H7 (cell line): ENCODE data around the gene SLC6A5. TPM values are rescaled to one million over a fixed set of nuclear protein-coding genes. Genes with fewer than 3 reads are reported as not detected.
"Not testable (repeated sequence)": the region's sequence is repeated elsewhere in the genome, so short reads cannot be mapped to it uniquely, and the experiment has no call there.

Experiments
- DNase-seq: peaks from one replicate; pipeline ENCODE4 v3.0.0; 2012
- H3K27me3 ChIP-seq: 2 replicates; pipeline ENCODE4 v1.6.0; 2011; ENCODE audit warnings: mild to moderate bottlenecking, low read length; ENCODE audit not compliant: control insufficient read depth, insufficient read depth
- H3K36me3 ChIP-seq: replicated peaks from 2 replicates; pipeline ENCODE4 v1.5.1; 2011; ENCODE audit warnings: low read length; ENCODE audit not compliant: control insufficient read depth, insufficient read depth
- H3K4me3 ChIP-seq: 2 replicates; pipeline ENCODE4 v1.5.1; 2011; ENCODE audit warnings: low read depth, mild to moderate bottlenecking, control low read depth, low read length, moderate library complexity; ENCODE audit not compliant: insufficient read depth
- total RNA-seq: library from RNA; depleted of rRNA; stranded (reverse); fragments of >200 nt; shearing (Covaris generic); gene quantifications from 2 replicates; pipeline ENCODE4 v1.2.3, GENCODE V29; 2014; rRNA removed

The SLC6A5 gene
- 0.30 TPM in 1 of 2 replicates, not detected in the other for total RNA-seq

DNA sequence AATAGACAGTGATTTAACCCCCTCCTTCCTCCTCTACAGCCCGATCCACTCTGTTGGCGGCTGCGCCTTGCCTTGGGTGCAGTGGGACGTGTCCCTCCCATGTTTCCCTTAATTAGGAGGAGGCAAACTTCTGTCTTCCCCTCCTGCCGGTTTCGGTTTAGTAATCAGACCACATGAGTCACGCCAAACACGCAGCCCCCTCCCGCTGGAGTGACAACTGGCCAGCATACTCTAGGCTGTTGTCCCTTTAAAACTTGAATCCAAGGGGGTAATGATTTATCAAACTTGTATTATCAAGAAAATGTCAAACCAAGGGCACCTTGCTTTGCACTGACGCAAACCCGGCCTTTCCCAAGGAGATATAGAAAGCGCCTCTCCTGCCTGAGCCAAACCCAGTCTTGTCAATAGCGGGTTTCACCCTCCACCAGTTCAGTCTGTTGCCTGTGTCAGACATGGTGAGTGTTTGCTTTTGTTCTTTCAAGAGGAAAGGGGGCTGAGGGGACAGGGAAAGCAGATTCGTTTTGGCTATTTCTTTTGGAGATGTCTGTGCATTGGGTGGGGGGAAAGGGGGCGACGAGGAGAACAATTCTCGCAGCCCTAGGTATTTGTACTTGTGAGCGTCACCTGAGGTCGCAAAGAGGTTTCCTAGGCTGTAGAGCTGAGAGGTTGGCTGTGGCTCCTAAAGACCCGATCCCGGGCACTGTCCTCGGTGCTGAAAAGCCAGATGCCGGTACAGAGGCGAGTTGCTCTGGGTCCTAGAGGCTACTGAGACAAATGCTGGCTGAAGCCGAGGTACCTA, at the start of gene SLC6A5:
TSS of gene SLC6A5 (plus strand) at position 388 of the 799 bp plus-strand sequence. CDS start at position 453, 65 bp downstream.
- DNase-seq = peak; percentile 90

DNA sequence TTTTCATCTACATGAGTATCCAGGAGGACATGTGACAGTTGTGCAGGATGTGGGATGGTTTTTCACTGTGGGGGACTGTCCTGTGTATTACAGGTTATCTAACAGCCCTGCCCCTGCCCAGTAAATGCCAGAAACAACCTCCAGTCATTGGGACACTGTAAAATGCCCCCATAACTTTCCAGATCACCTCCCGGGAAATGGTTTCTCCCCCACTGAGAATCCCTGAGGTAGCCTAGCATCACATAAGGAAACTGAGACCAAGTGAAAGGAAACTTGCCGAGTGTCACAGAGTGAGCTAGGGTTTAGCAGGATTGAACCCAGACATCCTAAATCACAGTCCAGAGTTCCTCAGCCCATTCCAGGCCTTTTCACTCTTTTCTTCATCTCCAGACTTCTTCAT, 48.3 kb upstream of the SLC6A5 start:
- Histone ChIP-seq H3K27me3 (no peaks in the 10 kb centered on the region), H3K4me3 (no peak overlapping the region), H3K36me3 (no peaks in the 10 kb centered on the region)
- no peak for DNase-seq

More for the DNA sequence above, at the start of gene SLC6A5:
- Histone ChIP-seq H3K27me3 (peaks cover 76% of the 10 kb centered on the region), H3K4me3 (no peak within 1 kb of the TSS), H3K36me3 (no peaks in the 10 kb centered on the region)

DNA sequence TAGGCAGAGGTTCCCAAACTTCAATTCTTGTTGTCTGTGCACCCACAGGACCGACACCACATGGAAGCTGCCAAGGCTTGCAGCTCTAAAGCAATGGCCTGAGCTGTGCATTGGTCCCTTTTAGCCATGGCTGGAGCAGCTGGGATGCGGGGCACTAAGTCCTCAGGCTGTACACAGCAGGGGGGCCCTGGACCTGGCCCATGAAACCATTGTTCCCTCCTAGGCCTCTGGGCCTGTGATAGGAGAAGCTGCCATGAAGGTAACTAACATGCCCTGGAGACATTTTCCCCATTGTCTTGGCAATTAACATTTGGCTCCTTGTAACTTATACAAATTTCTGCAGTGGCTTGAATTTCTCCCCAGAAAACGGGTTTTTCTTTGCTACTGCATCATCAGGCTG, 43.6 kb upstream of the SLC6A5 start:
- no peaks in the 10 kb centered on the region for H3K36me3 ChIP-seq
- no peaks in the 10 kb centered on the region for H3K27me3 ChIP-seq
- H3K4me3 ChIP-seq = no peak overlapping the region
- DNase-seq = no peak

DNA sequence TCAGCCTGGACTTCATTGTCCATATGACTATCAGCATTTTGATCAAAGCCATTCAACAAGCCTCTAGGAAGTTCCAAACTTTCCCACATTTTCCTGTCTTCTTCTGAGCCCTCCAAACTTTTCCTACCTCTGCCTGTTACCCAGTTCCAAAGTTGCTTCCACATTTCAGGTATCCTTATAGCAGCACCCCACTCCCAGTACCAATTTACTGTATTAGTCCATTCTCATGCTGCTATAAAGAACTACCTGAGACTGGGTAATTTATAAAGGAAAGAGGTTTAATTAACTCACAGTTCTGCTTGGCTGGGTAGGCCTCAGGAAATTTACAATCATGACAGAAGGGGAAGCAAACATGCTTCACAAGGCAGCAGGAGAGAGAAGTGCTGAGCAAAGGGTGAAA, 43.0 kb upstream of the SLC6A5 start:
- not testable (repeated sequence) for H3K27me3 ChIP-seq, H3K36me3 ChIP-seq, H3K4me3 ChIP-seq, DNase-seq

DNA sequence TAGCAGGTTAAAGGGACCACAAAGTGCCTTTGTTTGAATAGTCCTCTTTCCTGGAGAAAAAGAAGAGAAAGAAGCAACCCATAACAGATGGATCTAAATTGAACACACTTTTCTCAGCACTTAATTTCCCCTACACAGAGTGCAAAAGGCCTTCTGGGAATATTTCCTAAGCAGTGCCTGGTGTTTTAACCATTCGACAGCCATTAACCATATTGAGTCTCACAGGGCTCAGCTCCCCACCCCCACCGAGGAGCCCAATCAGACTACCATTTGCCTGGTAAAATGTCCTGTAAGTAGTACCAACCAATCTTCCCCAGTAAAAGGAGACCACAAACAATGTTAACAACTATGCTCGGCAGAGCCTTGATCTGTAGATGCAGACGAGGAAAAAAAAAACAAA, 40.7 kb upstream of the SLC6A5 start:
- no peaks in the 10 kb centered on the region for H3K27me3 ChIP-seq
- H3K36me3 ChIP-seq = no peaks in the 10 kb centered on the region; the same call in 1 of the 2 replicates
- no peak overlapping the region for H3K4me3 ChIP-seq
- no peak for DNase-seq

DNA sequence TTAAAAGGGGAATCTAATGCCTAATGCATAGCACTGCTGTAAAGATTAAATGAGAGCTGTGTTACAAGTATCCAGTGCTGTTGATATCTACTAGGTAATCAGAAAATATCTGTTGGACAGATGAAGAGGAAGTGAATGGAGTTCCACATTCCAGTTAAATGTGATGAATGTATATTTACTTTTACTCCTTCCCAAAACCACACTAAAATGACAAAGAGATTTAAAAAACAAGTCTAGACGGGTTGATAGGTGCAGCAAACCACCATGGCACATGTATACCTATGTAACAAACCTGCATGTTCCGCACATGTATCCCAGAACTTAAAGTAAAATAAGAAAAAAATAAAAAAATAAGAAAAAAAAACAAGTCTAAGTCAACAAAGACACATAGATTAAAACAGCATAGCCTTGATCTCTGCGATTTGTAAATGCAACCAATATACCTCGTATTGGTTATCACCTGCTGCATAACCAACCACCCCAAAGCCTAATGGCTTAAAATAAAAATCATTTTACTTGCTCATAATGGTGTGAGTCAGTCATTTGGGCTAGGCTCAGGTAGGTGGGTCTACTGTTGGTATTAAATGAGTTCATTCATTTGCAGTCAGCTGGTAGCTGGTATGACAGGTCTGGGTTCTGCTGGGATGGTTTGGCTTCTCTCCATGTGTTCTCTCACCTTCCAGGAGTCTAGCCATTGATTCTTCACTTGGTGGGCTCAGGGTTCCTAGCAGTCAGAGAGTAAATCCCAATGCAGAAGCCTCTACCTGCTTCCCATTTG, 39.7 kb upstream of the SLC6A5 start:
- Histone ChIP-seq H3K36me3 (no peaks in the 10 kb centered on the region; the same call in 1 of the 2 replicates), H3K27me3 (no peaks in the 10 kb centered on the region), H3K4me3 (no peak overlapping the region)
- DNase-seq = no peak

DNA sequence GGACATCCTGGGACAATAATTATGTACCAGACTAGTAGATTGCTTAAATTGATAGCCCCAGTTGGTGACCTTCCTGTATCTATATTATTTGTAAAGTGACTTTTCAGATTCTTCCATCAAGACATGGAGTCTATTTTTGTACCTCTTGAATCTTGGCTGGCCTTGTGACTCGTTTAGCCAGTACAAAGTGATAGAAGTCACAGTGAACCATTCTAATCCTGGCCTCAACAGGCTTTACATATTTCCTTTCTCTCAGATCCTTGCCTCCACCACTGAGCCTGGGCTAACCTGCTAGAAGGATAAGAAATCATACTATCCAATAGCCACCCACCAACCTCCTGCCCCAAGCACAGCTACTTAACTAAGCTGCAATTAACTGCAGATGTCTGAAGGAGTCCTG, 37.5 kb upstream of the SLC6A5 start:
- DNase-seq = no peak
- H3K27me3 ChIP-seq = no peaks in the 10 kb centered on the region
- H3K4me3 ChIP-seq = no peak overlapping the region
- H3K36me3 ChIP-seq = no peaks in the 10 kb centered on the region; the same call in 1 of the 2 replicates

DNA sequence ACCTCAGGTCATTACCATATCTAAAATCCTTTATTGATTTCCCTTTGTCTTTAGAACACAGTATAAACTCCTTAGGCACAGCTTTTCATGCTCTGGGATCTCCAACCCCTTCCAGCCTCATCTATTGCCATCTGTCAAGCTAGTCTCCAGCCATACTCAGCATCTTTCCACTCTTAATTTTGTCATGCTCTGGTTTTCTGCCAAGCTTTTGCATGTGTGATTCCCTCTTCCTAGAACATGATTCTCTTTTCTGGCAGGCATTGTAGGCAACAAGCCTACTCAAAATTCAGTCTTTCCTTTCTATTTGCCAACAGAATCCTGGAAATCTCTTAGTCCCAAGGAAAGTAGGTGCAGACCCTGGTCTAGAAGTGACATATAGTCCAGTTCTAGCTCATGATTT, 35.5 kb upstream of the SLC6A5 start:
- no peak for DNase-seq
- H3K4me3 ChIP-seq = no peak overlapping the region
- no peaks in the 10 kb centered on the region; the same call in 1 of the 2 replicates for H3K36me3 ChIP-seq
- no peaks in the 10 kb centered on the region for H3K27me3 ChIP-seq

DNA sequence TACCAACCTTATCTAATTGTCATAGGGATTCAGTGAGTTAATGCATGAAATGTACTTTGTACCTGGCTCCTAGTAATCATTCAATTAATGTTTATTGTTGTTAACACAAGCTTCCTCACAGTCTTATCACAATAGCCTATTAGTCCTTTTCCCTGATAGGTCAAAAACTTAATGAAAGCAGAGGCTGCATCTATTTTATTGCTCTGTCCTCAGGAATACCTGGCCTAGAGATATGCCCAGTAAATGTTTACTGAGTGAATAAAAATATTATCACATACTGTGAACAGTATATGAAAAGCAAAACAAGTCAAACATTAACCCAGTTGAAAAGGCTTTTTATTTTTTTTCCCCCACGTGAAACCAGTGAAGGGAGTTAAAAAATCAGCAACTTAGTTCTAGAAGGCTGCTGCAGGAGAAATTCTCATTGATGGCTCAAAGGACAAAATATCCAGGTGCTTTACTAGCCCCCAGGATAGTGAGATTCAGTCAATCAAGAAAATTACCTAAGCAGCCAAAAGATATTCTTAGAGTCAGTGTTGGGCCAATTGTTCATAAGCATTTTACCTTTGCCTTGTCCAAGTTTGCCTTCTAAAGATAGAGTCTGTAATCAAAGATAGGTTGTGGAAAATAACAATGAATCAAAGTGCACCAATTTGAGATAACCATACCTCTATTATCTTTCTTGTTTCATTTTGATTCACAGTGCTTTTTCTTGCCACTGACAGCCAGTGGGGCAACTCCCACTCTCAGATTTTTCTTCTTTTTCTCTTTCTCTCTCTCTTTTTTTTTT, 34.4 kb upstream of the SLC6A5 start:
- DNase-seq = no peak
- Histone ChIP-seq H3K4me3 (no peak overlapping the region), H3K27me3 (no peaks in the 10 kb centered on the region), H3K36me3 (no peaks in the 10 kb centered on the region; the same call in 1 of the 2 replicates)

DNA sequence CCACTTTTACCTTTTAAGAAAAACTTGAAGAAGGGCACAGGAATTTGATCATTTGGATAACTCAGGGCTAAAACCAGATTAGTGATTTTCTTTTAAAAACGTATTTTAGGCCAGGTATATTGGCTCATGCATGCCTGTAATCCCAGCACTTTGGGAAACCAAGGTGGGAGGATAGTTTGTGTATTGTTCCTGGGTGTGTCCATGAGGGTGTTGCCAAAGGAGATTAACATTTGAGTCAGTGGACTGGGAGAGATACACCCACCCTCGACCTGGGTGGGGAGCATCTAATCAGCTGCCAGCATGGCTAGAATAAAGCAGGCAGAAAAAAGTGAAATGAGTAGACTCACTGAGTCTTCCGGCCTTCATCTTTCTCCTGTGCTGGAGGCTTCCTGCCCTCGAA, 33.3 kb upstream of the SLC6A5 start:
- DNase-seq, H3K27me3 ChIP-seq, H3K36me3 ChIP-seq, H3K4me3 ChIP-seq: not testable (repeated sequence)

DNA sequence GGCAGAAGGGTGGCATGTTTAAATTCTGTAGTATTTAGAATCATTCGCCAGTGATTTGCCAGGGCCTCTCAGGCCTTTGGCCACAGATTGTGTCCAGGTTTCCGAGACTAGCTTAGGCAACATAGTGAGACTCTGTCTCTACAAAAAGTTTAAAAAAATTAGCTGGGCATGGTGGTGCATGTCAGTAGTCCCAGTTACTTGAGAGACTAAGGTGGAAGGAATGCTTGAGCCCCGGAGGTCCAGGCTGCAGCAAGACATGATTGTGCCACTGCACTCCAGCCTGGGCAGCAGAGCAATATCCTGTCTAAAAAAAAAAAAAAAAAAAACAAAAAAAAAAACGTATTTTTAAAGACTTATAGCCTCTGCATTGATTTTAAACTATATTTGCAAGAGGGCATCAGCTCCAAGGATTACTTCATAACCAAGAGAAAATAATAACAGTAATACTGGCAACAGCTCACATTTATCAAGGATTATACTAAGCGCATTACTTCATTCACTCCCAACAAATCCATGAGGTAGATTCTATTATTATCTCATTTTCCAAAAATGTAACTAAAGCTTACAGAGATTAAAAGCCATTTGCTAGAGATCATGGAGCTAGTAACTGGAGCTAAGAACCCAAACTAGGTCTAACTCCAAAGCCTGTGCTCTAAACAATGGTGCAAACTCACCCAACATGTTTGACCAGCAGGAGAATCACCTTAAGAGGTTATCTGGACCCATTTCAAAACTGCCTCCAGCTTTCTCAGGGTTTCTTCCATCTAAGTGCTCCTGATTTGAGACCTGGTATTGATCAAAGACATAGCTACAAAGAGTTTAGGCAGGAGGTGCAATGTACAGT, 32.6 kb upstream of the SLC6A5 start:
- Histone ChIP-seq H3K36me3 (no peaks in the 10 kb centered on the region; the same call in 1 of the 2 replicates), H3K4me3 (no peak overlapping the region), H3K27me3 (no peaks in the 10 kb centered on the region)
- no peak for DNase-seq

DNA sequence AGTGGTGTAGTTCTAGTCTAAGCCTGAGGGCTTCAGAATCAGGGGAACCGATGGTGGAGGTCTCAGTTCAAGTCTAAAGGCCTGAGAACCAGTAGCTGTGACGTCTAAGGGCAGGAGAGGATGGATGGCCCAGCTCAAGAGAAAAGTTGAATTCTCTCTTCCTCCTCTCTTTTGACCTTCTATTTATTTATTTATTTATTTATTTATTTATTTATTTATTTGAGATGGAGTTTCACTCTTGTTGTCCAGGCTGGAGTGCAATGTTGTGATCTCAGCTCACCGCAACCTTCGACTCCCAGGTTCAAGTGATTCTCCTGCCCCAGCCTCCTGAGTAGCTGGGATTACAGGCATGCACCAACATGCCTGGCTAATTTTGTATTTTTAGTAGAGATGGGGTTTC, 19.7 kb upstream of the SLC6A5 start:
- not testable (repeated sequence) for H3K27me3 ChIP-seq, H3K4me3 ChIP-seq, H3K36me3 ChIP-seq, DNase-seq

DNA sequence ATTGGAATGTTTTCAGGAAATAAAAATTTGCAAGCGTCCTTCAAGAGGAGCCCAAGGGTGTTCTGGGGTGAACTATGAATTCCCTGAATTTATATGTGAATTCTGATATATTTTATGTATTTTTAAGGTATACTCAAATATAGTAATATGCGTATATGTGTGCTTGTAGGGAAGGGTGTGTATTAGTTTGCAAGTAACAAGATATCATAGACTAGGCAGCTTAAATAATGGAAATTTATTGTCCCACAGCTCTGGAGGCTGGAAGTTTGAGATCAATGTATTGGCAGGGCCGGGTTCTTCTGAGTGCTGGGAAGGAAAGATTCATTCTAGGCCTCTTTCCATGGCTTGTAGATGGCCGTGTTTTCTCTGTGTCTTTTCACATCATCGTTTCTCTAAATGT, 16.2 kb upstream of the SLC6A5 start:
- no peaks in the 10 kb centered on the region for H3K27me3 ChIP-seq
- no peak for DNase-seq
- H3K36me3 ChIP-seq = no peaks in the 10 kb centered on the region
- no peak overlapping the region for H3K4me3 ChIP-seq
